H9 (cell line): ENCODE data around the gene MGARP. TPM values are rescaled to one million over a fixed set of nuclear protein-coding genes. Genes with fewer than 3 reads are reported as not detected.

Experiments
- DNase-seq: peaks from one replicate; pipeline ENCODE4 v3.0.0-alpha.2; 2017
- H2AFZ ChIP-seq: one replicate; pipeline ENCODE4 v1.6.1; 2013; ENCODE audit warnings: mild to moderate bottlenecking, low read length, control low read depth, moderate library complexity
- H2AK5ac ChIP-seq: 2 replicates; pipeline ENCODE4 v1.6.1; 2013; ENCODE audit warnings: low read length, control low read depth, mixed read lengths; ENCODE audit not compliant: insufficient read length
- H2BK120ac ChIP-seq: one replicate; pipeline ENCODE4 v1.6.1; 2013; ENCODE audit warnings: low read depth, mild to moderate bottlenecking, low read length, control low read depth, inconsistent platforms; ENCODE audit not compliant: poor library complexity, severe bottlenecking
- H2BK12ac ChIP-seq: 2 replicates; pipeline ENCODE4 v1.6.1; 2013; ENCODE audit warnings: low read length, control low read depth, mixed read lengths, low read depth; ENCODE audit not compliant: insufficient read length
- H2BK15ac ChIP-seq: 2 replicates; pipeline ENCODE4 v1.6.1; 2013; ENCODE audit warnings: low read depth, low read length, control low read depth
- H2BK20ac ChIP-seq: one replicate; pipeline ENCODE4 v1.6.1; 2013; ENCODE audit warnings: low read depth, mild to moderate bottlenecking, low read length, control low read depth, inconsistent platforms; ENCODE audit not compliant: poor library complexity, severe bottlenecking
- H2BK5ac ChIP-seq: 2 replicates; pipeline ENCODE4 v1.6.1; 2013; ENCODE audit warnings: low read length, control low read depth, mixed read lengths; ENCODE audit not compliant: insufficient read length
- H3K14ac ChIP-seq: 2 replicates; pipeline ENCODE4 v1.6.1; 2013; ENCODE audit warnings: low read length, control low read depth; ENCODE audit not compliant: insufficient read depth
- H3K18ac ChIP-seq: 2 replicates; pipeline ENCODE4 v1.6.1; 2013; ENCODE audit warnings: low read depth, mild to moderate bottlenecking, mixed read lengths, low read length, control low read depth; ENCODE audit not compliant: insufficient read length
- H3K23ac ChIP-seq: 2 replicates; pipeline ENCODE4 v1.6.1; 2013; ENCODE audit warnings: low read length, control low read depth, mixed read lengths, low read depth; ENCODE audit not compliant: insufficient read length
- H3K23me2 ChIP-seq: 2 replicates; pipeline ENCODE4 v1.6.1; 2013; ENCODE audit warnings: low read depth, mild to moderate bottlenecking, mixed read lengths, low read length, control low read depth; ENCODE audit not compliant: insufficient read length, poor library complexity, severe bottlenecking
- H3K27ac ChIP-seq: 2 replicates; pipeline ENCODE4 v1.5.1; 2013; ENCODE audit warnings: low read length, control low read depth, mixed read lengths, low read depth; ENCODE audit not compliant: insufficient read length
- H3K27me3 ChIP-seq: 2 replicates; pipeline ENCODE4 v1.6.1; 2013; ENCODE audit warnings: low read length, control low read depth, inconsistent platforms; ENCODE audit not compliant: insufficient read depth
- H3K4ac ChIP-seq: 2 replicates; pipeline ENCODE4 v1.6.1; 2013; ENCODE audit warnings: low read depth, mild to moderate bottlenecking, control low read depth, inconsistent platforms, low read length, moderate library complexity
- H3K4me1 ChIP-seq: 2 replicates; pipeline ENCODE4 v1.6.1; 2013; ENCODE audit warnings: low read length, control low read depth, inconsistent platforms; ENCODE audit not compliant: insufficient read depth
- H3K4me2 ChIP-seq: 2 replicates; pipeline ENCODE4 v1.6.1; 2013; ENCODE audit warnings: low read length, control low read depth, mixed read lengths; ENCODE audit not compliant: insufficient read length, insufficient read depth
- H3K56ac ChIP-seq: 2 replicates; pipeline ENCODE4 v1.6.1; 2013; ENCODE audit warnings: low read depth, mild to moderate bottlenecking, mixed read lengths, low read length, control low read depth; ENCODE audit not compliant: insufficient read length
- H3K79me1 ChIP-seq: 2 replicates; pipeline ENCODE4 v1.6.1; 2013; ENCODE audit warnings: low read depth, mild to moderate bottlenecking, moderate library complexity, low read length, control low read depth, inconsistent platforms; ENCODE audit not compliant: insufficient read depth, poor library complexity, severe bottlenecking
- H3K79me2 ChIP-seq: 2 replicates; pipeline ENCODE4 v1.6.1; 2013; ENCODE audit warnings: low read length, control low read depth, inconsistent platforms; ENCODE audit not compliant: insufficient read depth
- H3K9ac ChIP-seq: 2 replicates; pipeline ENCODE4 v1.6.1; 2013; ENCODE audit warnings: low read length, control low read depth, mixed read lengths; ENCODE audit not compliant: insufficient read length; ENCODE audit errors: extremely low read depth
- H3K9me3 ChIP-seq: one replicate; pipeline ENCODE4 v1.6.1; 2013; ENCODE audit warnings: low read depth, low read length, inconsistent platforms; ENCODE audit not compliant: control insufficient read depth
- H3T11ph ChIP-seq: one replicate; pipeline ENCODE4 v1.6.1; 2013; ENCODE audit warnings: mild to moderate bottlenecking, low read length, control low read depth, inconsistent platforms
- H4K20me1 ChIP-seq: one replicate; pipeline ENCODE4 v1.6.1; 2013; ENCODE audit not compliant: control insufficient read depth, insufficient read length, insufficient read depth
- H4K5ac ChIP-seq: 2 replicates; pipeline ENCODE4 v1.6.1; 2013; ENCODE audit warnings: low read depth, mild to moderate bottlenecking, mixed read lengths, low read length, control low read depth; ENCODE audit not compliant: insufficient read length
- H4K8ac ChIP-seq: replicated peaks from 2 replicates; pipeline ENCODE4 v1.6.1; 2013; ENCODE audit warnings: low read length, control low read depth, mixed read lengths, low read depth; ENCODE audit not compliant: insufficient read length
- H4K91ac ChIP-seq: 2 replicates; pipeline ENCODE4 v1.6.1; 2013; ENCODE audit warnings: low read depth, mild to moderate bottlenecking, moderate library complexity, mixed read lengths, low read length, control low read depth; ENCODE audit not compliant: insufficient read length
- H3K27ac Mint-ChIP-seq, 3 experiments: 2 replicates in 2 of 3; 3 replicates in 1 of 3; pipeline ENCODE4 v1.8.0; 2020 to 2021; ENCODE audit warnings: mixed read lengths in 3 of 3, mild to moderate bottlenecking in 1 of 3, moderate library complexity in 1 of 3
- H3K27me3 Mint-ChIP-seq: 2 replicates; pipeline ENCODE4 v1.8.0; 2021; ENCODE audit warnings: low read depth, mild to moderate bottlenecking, moderate library complexity, mixed read lengths
- H3K36me3 Mint-ChIP-seq, 3 experiments: 2 replicates in 2 of 3; 3 replicates in 1 of 3; pipeline ENCODE4 v1.8.0; 2020 to 2021; ENCODE audit warnings: low read depth in 3 of 3, mixed read lengths in 3 of 3; ENCODE audit not compliant: insufficient read depth in 1 of 3
- H3K4me1 Mint-ChIP-seq, 2 experiments: 2 replicates each; pipeline ENCODE4 v1.8.0; 2020; ENCODE audit warnings: mixed read lengths in 2 of 2
- H3K4me3 Mint-ChIP-seq, 2 experiments: 2 replicates in 1 of 2; 3 replicates in 1 of 2; pipeline ENCODE4 v1.8.0; 2020 to 2021; ENCODE audit warnings: mild to moderate bottlenecking in 2 of 2, mixed read lengths in 2 of 2, moderate library complexity in 1 of 2
- H3K9me3 Mint-ChIP-seq, 2 experiments: 2 replicates in 1 of 2; 3 replicates in 1 of 2; pipeline ENCODE4 v1.8.0; 2020; ENCODE audit warnings: mild to moderate bottlenecking in 2 of 2, mixed read lengths in 2 of 2, moderate library complexity in 1 of 2
- CTCF ChIP-seq: fragments of 200-600 bp; sonication (generic); conservative IDR thresholded peaks from 3 replicates; pipeline ENCODE4 v1.8.0; 2021; ENCODE audit warnings: antibody characterized with exemption, mild to moderate bottlenecking
- WGBS: extraction: QIAGEN DNeasy Blood & Tissue Kit; methylation state at CpG from one replicate; pipeline ENCODE4 v1.1.7; 2013; ENCODE audit warnings: missing lambda C conversion rate, low lambda C conversion rate, mixed read lengths; ENCODE audit not compliant: insufficient read length; ENCODE audit errors: extremely low coverage; 5-methylcytosine and 5-hydroxymethylcytosine counted together
- total RNA-seq: library from RNA; stranded (reverse); gene quantifications from 2 replicates; pipeline ENCODE4 v1.2.1, GENCODE V29; 2021

MGARP gene
- total RNA-seq, 1 experiment from 2014 or later: 4.0 TPM

- no peaks in the 10 kb centered on the region for H3K27me3 ChIP-seq
- DNase-seq: no peak
- TF ChIP-seq CTCF: no peak
- H3K79me2 ChIP-seq: no peaks in the 10 kb centered on the region
- peaks cover 5% of the 10 kb centered on the region; the same call in 1 of the 2 replicates for H3K27me3 Mint-ChIP-seq
- H4K20me1 ChIP-seq: no peaks in the 10 kb centered on the region
- H3K4ac ChIP-seq: no peak overlapping the region
- H3K56ac ChIP-seq: no peak overlapping the region
- no peak overlapping the region for H3K4me3 Mint-ChIP-seq
- no peak overlapping the region for H2AK5ac ChIP-seq
- no peak overlapping the region for H4K5ac ChIP-seq
- no peak overlapping the region for H3K27ac ChIP-seq
- no peaks in the 10 kb centered on the region for H3K36me3 Mint-ChIP-seq
- H2BK12ac ChIP-seq: no peak overlapping the region
- H3K27ac Mint-ChIP-seq: no peak overlapping the region
- no peak overlapping the region for H4K8ac ChIP-seq
- no peak overlapping the region for H3K23ac ChIP-seq
- H4K91ac ChIP-seq: no peak overlapping the region
- no peak overlapping the region for H3K14ac ChIP-seq
- WGBS: no CpG with 5 or more reads among the region's 4 CpGs
- H3T11ph ChIP-seq: no peak overlapping the region
- H3K4me1 ChIP-seq: no peaks in the 10 kb centered on the region
- H3K4me2 ChIP-seq: no peak overlapping the region
- no peak overlapping the region for H3K9ac ChIP-seq
- no peak overlapping the region for H2BK120ac ChIP-seq
- H2BK20ac ChIP-seq: no peak overlapping the region
- no peaks in the 10 kb centered on the region for H3K9me3 Mint-ChIP-seq
- H2BK5ac ChIP-seq: no peak overlapping the region
- H2BK15ac ChIP-seq: no peak overlapping the region
- H3K79me1 ChIP-seq: no peaks in the 10 kb centered on the region
- H3K9me3 ChIP-seq: no peaks in the 10 kb centered on the region
- no peaks in the 10 kb centered on the region for H3K23me2 ChIP-seq
- no peak overlapping the region for H2AFZ ChIP-seq
- no peak overlapping the region for H3K18ac ChIP-seq
- no peaks in the 10 kb centered on the region for H3K4me1 Mint-ChIP-seq
These were observed 60.5 kb downstream of the MGARP start for GRCh38 chr4:139219450-139220055.

Other genes with a start within 250 kb of the MGARP start
- 47.0 and 49.6 TPM in 2 replicates for gene ELF2, start 103.0 kb downstream of the MGARP start, total RNA-seq
- gene NAA15, start 21.3 kb upstream of the MGARP start, total RNA-seq: 115 TPM in 2 replicates
- 56.2 and 59.1 TPM in 2 replicates for gene NDUFC1, start 22.3 kb upstream of the MGARP start, total RNA-seq
- 7.5 and 7.7 TPM in 2 replicates for gene RAB33B, start 173.9 kb upstream of the MGARP start, total RNA-seq